PC-3 (cell line): Measurements from ENCODE around the gene ZNRF2. TPM values are rescaled to one million over a fixed set of nuclear protein-coding genes. Genes with fewer than 3 reads are reported as not detected.
A peak's percentile ranks its signal among the peaks of the same experiment; 100 is the strongest.

Experiments used
- ATAC-seq: fragments of 200-7000 bp; cut with Tn5 transposase; 2 replicates; pipeline ENCODE4 v1.9.1; 2020; ENCODE audit warnings: mild to moderate bottlenecking, moderate library complexity
- Bru-seq: library from RNA; stranded (reverse); fragments of 400-500 nt; gene quantifications from one replicate; lab custom pipeline; 2021; lab: Mats Ljungman, UMichigan
- BruChase-seq, 2 experiments: library from RNA; stranded (reverse); fragments of 400-500 nt; gene quantifications; one replicate each; lab custom pipeline; 2021; lab: Mats Ljungman, UMichigan
- BruUV-seq: library from RNA; stranded (reverse); fragments of 400-500 nt; replicated peaks from 2 replicates; lab custom pipeline; 2021; lab: Mats Ljungman, UMichigan
- CTCF ChIA-PET: fragments of 300-600 bp; sonication (Branson Sonifier 250); formaldehyde crosslinking; loops from one replicate; lab custom pipeline; 2022; ENCODE audit warnings: antibody characterized with exemption; lab: Charles Lee
- POLR2A ChIA-PET: fragments of 300-600 bp; sonication (Branson Sonifier 250); formaldehyde crosslinking; loops from one replicate; lab custom pipeline; 2022; ENCODE audit warnings: antibody characterized with exemption; ENCODE audit not compliant: unreplicated experiment; lab: Charles Lee
- DNase-seq: peaks from one replicate; pipeline ENCODE4 v3.0.0-alpha.2; 2015
- H2AFZ ChIP-seq: fragments of 300-600 bp; sonication (generic); 2 replicates; pipeline ENCODE4 v1.6.0; 2016; ENCODE audit warnings: antibody characterized with exemption, low read length
- H3F3A ChIP-seq: fragments of 300-600 bp; sonication (generic); one replicate; pipeline ENCODE4 v1.6.0; 2017; ENCODE audit warnings: antibody characterized with exemption, low read length, control low read depth, mild to moderate bottlenecking; ENCODE audit not compliant: unreplicated experiment
- H3K27ac ChIP-seq: fragments of 300-600 bp; sonication (generic); 2 replicates; pipeline ENCODE4 v1.5.1; 2016; ENCODE audit warnings: mild to moderate bottlenecking, low read length
- H3K27me3 ChIP-seq: fragments of 300-600 bp; sonication (generic); 2 replicates; pipeline ENCODE4 v1.6.1; 2016; ENCODE audit warnings: low read length, mixed read lengths
- H3K36me3 ChIP-seq: fragments of 300-600 bp; sonication (generic); 2 replicates; pipeline ENCODE4 v1.6.1; 2016; ENCODE audit warnings: low read depth, mixed run types, low read length, mixed read lengths
- H3K4me1 ChIP-seq: fragments of 300-600 bp; sonication (generic); 2 replicates; pipeline ENCODE4 v1.5.1; 2016; ENCODE audit warnings: low read length; ENCODE audit not compliant: insufficient read depth
- H3K4me2 ChIP-seq: fragments of 300-600 bp; sonication (generic); 2 replicates; pipeline ENCODE4 v1.6.0; 2016; ENCODE audit warnings: low read length
- H3K4me3 ChIP-seq: fragments of 300-600 bp; sonication (generic); 2 replicates; pipeline ENCODE4 v1.5.1; 2016; ENCODE audit warnings: mild to moderate bottlenecking, low read length, mixed read lengths
- H3K79me2 ChIP-seq: fragments of 300-600 bp; sonication (generic); 2 replicates; pipeline ENCODE4 v1.6.1; 2017; ENCODE audit warnings: low read length, mixed read lengths
- H3K9ac ChIP-seq: fragments of 300-600 bp; sonication (generic); 2 replicates; pipeline ENCODE4 v1.6.0; 2016; ENCODE audit warnings: mild to moderate bottlenecking, low read length
- H3K9me2 ChIP-seq: fragments of 300-600 bp; sonication (generic); replicated peaks from 2 replicates; pipeline ENCODE4 v1.6.1; 2016; ENCODE audit warnings: mixed run types, low read length, mixed read lengths
- H3K9me3 ChIP-seq: fragments of 300-600 bp; sonication (generic); 2 replicates; pipeline ENCODE4 v1.6.1; 2016; ENCODE audit warnings: low read length, mixed read lengths
- H4K20me1 ChIP-seq: fragments of 300-600 bp; sonication (generic); 2 replicates; pipeline ENCODE4 v1.6.1; 2016; ENCODE audit warnings: low read length, mixed read lengths
- CTCF ChIP-seq: fragments of 300-600 bp; sonication (generic); conservative IDR thresholded peaks from 2 replicates; pipeline ENCODE4 v1.5.1; 2017; ENCODE audit warnings: antibody characterized with exemption, low read depth, mild to moderate bottlenecking, low read length
- EZH2 ChIP-seq: fragments of 300-600 bp; sonication (generic); IDR thresholded peaks from one replicate; pipeline ENCODE4 v1.6.1; 2017; ENCODE audit warnings: antibody characterized with exemption, mild to moderate bottlenecking, low read length; ENCODE audit not compliant: unreplicated experiment
- EZH2phosphoT487 ChIP-seq: fragments of 300-600 bp; sonication (generic); IDR thresholded peaks from 2 replicates; pipeline ENCODE4 v1.6.1; 2018; ENCODE audit warnings: mild to moderate bottlenecking, antibody characterized with exemption, low read length, borderline replicate concordance
- intact Hi-C: fragments of 100-400 bp; cut with micrococcal nuclease; formaldehyde crosslinking; loops from 2 replicates; pipeline ENCODE4 v1.9.0; 2023
- long read RNA-seq: library from polyadenylated mRNA; unstranded; transcript quantifications from one replicate; pipeline ENCODE4 v2.0.0, GENCODE V29; 2021; ENCODE audit not compliant: unreplicated experiment
- total RNA-seq: library from RNA; depleted of rRNA; stranded (reverse); fragments of >200 nt; gene quantifications from 2 replicates; pipeline ENCODE4 v1.2.3, GENCODE V29; 2014; rRNA removed

ZNRF2 gene
- total RNA-seq (13.1 and 15.8 TPM in 2 replicates), Bru-seq, nascent RNA (percentile 78 among the genes with signal in this experiment), BruChase-seq, experiment 1, labeled RNA remaining after a 6-hour chase (percentile 50 among the genes with signal in this experiment), BruChase-seq, experiment 2, labeled RNA remaining after a 2-hour chase (percentile 62 among the genes with signal in this experiment)
- long read RNA-seq, transcript ZNRF2-201 (5 exons, 3,460 nt): major isoform, 43 of 48 reads
- long read RNA-seq, partial matches to known transcripts: 2 of 48 reads
- long read RNA-seq, other reads (novel, unspliced or antisense): 3 of 48 reads

GRCh38 chr7:30284298-30285066, at the start of gene ZNRF2:
Gene ZNRF2, plus strand, starts transcription at chr7:30284597. Its CDS starts 761 bp downstream, at chr7:30285358.
- H2AFZ ChIP-seq: peak within 1 kb of the TSS; percentile 85
- no TSS peak for BruUV-seq
- H3K4me1 ChIP-seq: peaks cover 8% of the 10 kb centered on the region
- peak; percentile 46; the same call in 1 of the 2 replicates for TF ChIP-seq CTCF
- no peak for TF ChIP-seq EZH2phosphoT487
- H3K9ac ChIP-seq: peak within 1 kb of the TSS; percentile 84
- ChIA-PET CTCF (interaction anchor here (0.6 kb wide), 1 partner anchor 216 kb away, joined by 4 read pairs; no protein-coding TSS in a partner anchor), POLR2A (interaction anchor here (0.6 to 1.1 kb wide), 5 partner anchors 20 to 194 kb away, joined by 3 to 17 read pairs (median 5); partner anchors contain the start of gene NOD1)
- H3K4me3 ChIP-seq: peak within 1 kb of the TSS; percentile 83
- intact Hi-C loops: loop anchor here (1.0 to 5.0 kb wide), 4 partner anchors 64 to 218 kb away; partner anchors contain the start of gene GGCT
- no peaks in the 10 kb centered on the region for H3K9me2 ChIP-seq
- peak within 1 kb of the TSS; percentile 81 for H3K4me2 ChIP-seq
- H3K9me3 ChIP-seq: no peaks in the 10 kb centered on the region
- no peaks in the 10 kb centered on the region for H3K36me3 ChIP-seq
- ATAC-seq (peak; percentile 89), DNase-seq (peak; percentile 99)
- H3K27me3 ChIP-seq: no peaks in the 10 kb centered on the region
- H3K27ac ChIP-seq: peak within 1 kb of the TSS; percentile 64
- H4K20me1 ChIP-seq: no peaks in the 10 kb centered on the region; the same call in 1 of the 2 replicates
- no peaks in the 10 kb centered on the region for H3F3A ChIP-seq
- peaks cover 39% of the 10 kb centered on the region for H3K79me2 ChIP-seq

GRCh38 chr7:30237271-30237695, 47.1 kb upstream of the ZNRF2 start:
- ATAC-seq (no peak), DNase-seq (no peak)
- peaks cover 25% of the 10 kb centered on the region for H3K4me1 ChIP-seq
- TF ChIP-seq CTCF: no peak
- TF ChIP-seq EZH2phosphoT487: no peak
- TF ChIP-seq EZH2: no peak
- no peaks in the 10 kb centered on the region for H3K27me3 ChIP-seq
- no peaks in the 10 kb centered on the region for H3K79me2 ChIP-seq
- no peaks in the 10 kb centered on the region for H3K9me2 ChIP-seq
- no peak overlapping the region for H3K4me3 ChIP-seq
- CTCF ChIA-PET: no interaction called here
- H4K20me1 ChIP-seq: no peaks in the 10 kb centered on the region
- no peak overlapping the region for H2AFZ ChIP-seq
- H3K9me3 ChIP-seq: no peaks in the 10 kb centered on the region
- H3K27ac ChIP-seq: no peak overlapping the region
- H3K4me2 ChIP-seq: no peak overlapping the region
- H3F3A ChIP-seq: no peaks in the 10 kb centered on the region
- POLR2A ChIA-PET: no interaction called here
- no peak overlapping the region for H3K9ac ChIP-seq
- BruUV-seq: no TSS peak
- H3K36me3 ChIP-seq: no peaks in the 10 kb centered on the region
- intact Hi-C loops: no loop called here
